Measurements from ENCODE around the gene MTHFD1L.
"Not testable (repeated sequence)": the region's sequence is repeated elsewhere in the genome, so short reads cannot be mapped to it uniquely, and the experiment has no call there.

MTHFD1L gene

GRCh38 chr6:151021896-151022295 lies 156.4 kb downstream of the MTHFD1L start:
- no peak for DNase-seq

GRCh38 chr6:151022492-151022891 lies 157.0 kb downstream of the MTHFD1L start:
- no peak for DNase-seq

GRCh38 chr6:151023342-151023741 lies 157.8 kb downstream of the MTHFD1L start:
- no peak for DNase-seq

- no peak for DNase-seq
Observed at GRCh38 chr6:151024597-151024996, 159.1 kb downstream of the MTHFD1L start.

- no peak for DNase-seq
Observed at GRCh38 chr6:151025076-151025475, 159.6 kb downstream of the MTHFD1L start.

- DNase-seq: no peak
Observed at GRCh38 chr6:151026041-151026663, 160.7 kb downstream of the MTHFD1L start.

GRCh38 chr6:151027295-151027747 lies 161.8 kb downstream of the MTHFD1L start:
- no peak for DNase-seq

GRCh38 chr6:151027936-151028838 lies 162.7 kb downstream of the MTHFD1L start:
- no peak for DNase-seq

- DNase-seq: no peak
Observed at GRCh38 chr6:151029970-151030369, 164.5 kb downstream of the MTHFD1L start.

GRCh38 chr6:151032034-151032433 lies 166.5 kb downstream of the MTHFD1L start:
- no peak for DNase-seq

- no peak for DNase-seq
Observed at GRCh38 chr6:151034825-151035781, 169.6 kb downstream of the MTHFD1L start.

GRCh38 chr6:151036211-151036721 lies 170.8 kb downstream of the MTHFD1L start:
- not testable (repeated sequence) for DNase-seq

GRCh38 chr6:151036869-151037680 lies 171.6 kb downstream of the MTHFD1L start:
- no peak for DNase-seq

- DNase-seq: no peak
Observed at GRCh38 chr6:151038616-151039015, 173.1 kb downstream of the MTHFD1L start.

GRCh38 chr6:151040888-151041521 lies 175.5 kb downstream of the MTHFD1L start:
- not testable (repeated sequence) for DNase-seq

GRCh38 chr6:151041686-151042085 lies 176.2 kb downstream of the MTHFD1L start:
- DNase-seq: no peak

GRCh38 chr6:151042911-151043330 lies 177.4 kb downstream of the MTHFD1L start:
- peak; percentile 68 for DNase-seq

GRCh38 chr6:151043944-151044343 lies 178.4 kb downstream of the MTHFD1L start:
- DNase-seq: no peak

- peak; percentile 73 for DNase-seq
Observed at GRCh38 chr6:151044465-151045441, 179.3 kb downstream of the MTHFD1L start.

Data from right forelimb (tissue), 1 donor.